Erythroblast (primary cell): ENCODE measurements around the gene VAC14.

Source experiments
- GATA1 ChIP-seq: IDR thresholded peaks from 2 replicates; pipeline ENCODE4 v1.6.1; 2011; ENCODE audit warnings: low read depth, mild to moderate bottlenecking, control low read depth, low read length, moderate library complexity
- POLR2A ChIP-seq: IDR thresholded peaks from 2 replicates; pipeline ENCODE4 v1.6.1; 2011; ENCODE audit warnings: mild to moderate bottlenecking, low read length

GRCh38 chr16:70689035-70689969 is 111.7 kb downstream of the VAC14 start:
- TF ChIP-seq POLR2A, result no peak
- TF ChIP-seq GATA1, result no peak
